Ovary (tissue), 3 donors: Measurements from ENCODE around the gene BCL2A1.

Source experiments
- POLR2A ChIP-seq: fragments of 450-650 bp; IDR thresholded peaks from one replicate; pipeline ENCODE4 v1.6.1; 2017; ENCODE audit warnings: antibody characterized with exemption, mild to moderate bottlenecking, moderate library complexity
- TF ChIP-seq, protein P1 (sequence below), 3 donors: fragments of 450-650 bp in 2 of 3; fragments of 200-600 bp in 1 of 3; IDR thresholded peaks; one replicate each; pipeline versions ENCODE4 v1.5.1 to v1.8.0; 2016 to 2022; ENCODE audit warnings: antibody characterized with exemption in 3 of 3, mild to moderate bottlenecking in 1 of 3
- donor health status: DM: no; HTN: no; CAD: no.

DNA sequence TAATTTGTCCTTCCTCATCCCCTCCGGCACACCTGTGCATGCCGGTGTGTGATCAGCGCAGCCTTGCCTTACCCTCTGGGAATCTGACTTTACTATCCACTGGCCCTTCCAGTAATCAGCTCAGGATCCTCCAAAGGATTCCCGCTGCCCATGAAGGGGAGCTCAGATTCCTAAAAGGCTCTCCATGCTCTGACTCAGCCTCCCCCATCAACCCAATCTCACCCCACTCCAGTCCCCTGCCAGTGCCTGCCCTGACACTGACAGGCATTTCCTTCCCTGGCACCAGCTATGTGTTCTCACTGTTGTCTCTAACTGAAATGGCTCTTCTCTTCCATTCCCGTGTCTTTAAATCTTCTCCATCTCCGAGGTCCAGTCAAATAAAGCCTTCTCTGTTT, 7.3 kb upstream of the BCL2A1 start:
- TF ChIP-seq, protein P1, sequence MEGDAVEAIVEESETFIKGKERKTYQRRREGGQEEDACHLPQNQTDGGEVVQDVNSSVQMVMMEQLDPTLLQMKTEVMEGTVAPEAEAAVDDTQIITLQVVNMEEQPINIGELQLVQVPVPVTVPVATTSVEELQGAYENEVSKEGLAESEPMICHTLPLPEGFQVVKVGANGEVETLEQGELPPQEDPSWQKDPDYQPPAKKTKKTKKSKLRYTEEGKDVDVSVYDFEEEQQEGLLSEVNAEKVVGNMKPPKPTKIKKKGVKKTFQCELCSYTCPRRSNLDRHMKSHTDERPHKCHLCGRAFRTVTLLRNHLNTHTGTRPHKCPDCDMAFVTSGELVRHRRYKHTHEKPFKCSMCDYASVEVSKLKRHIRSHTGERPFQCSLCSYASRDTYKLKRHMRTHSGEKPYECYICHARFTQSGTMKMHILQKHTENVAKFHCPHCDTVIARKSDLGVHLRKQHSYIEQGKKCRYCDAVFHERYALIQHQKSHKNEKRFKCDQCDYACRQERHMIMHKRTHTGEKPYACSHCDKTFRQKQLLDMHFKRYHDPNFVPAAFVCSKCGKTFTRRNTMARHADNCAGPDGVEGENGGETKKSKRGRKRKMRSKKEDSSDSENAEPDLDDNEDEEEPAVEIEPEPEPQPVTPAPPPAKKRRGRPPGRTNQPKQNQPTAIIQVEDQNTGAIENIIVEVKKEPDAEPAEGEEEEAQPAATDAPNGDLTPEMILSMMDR (IDR thresholded peaks at IDR 0.05) = no peak
- TF ChIP-seq POLR2A = no peak
